Uterus (tissue), 4 donors: ENCODE data around the gene TBCD. TPM values are rescaled to one million over a fixed set of nuclear protein-coding genes. Genes with fewer than 3 reads are reported as not detected.
A peak's percentile ranks its signal among the peaks of the same experiment; 100 is the strongest.

Source experiments
- DNase-seq, 2 donors: peaks; one replicate each; pipeline ENCODE4 v3.0.0-alpha.2; 2019 to 2020
- H3K27ac ChIP-seq, 2 donors: fragments of 200-600 bp; sonication (generic); 1 replicate in 1 of 2; 2 replicates in 1 of 2; pipeline ENCODE4 v1.5.1; 2016 to 2018
- H3K27me3 ChIP-seq, 2 donors: fragments of 200-600 bp; sonication (generic); one replicate each; pipeline ENCODE4 v1.5.1; 2018 to 2019; ENCODE audit warnings: control low read depth in 1 of 2
- H3K36me3 ChIP-seq, 2 donors: fragments of 200-600 bp; sonication (generic); one replicate each; pipeline ENCODE4 v1.5.1; 2019; ENCODE audit warnings: control low read depth in 1 of 2
- H3K4me1 ChIP-seq, 2 donors: fragments of 200-600 bp; sonication (generic); one replicate each; pipeline ENCODE4 v1.5.1; 2018 to 2019; ENCODE audit warnings: control low read depth in 1 of 2
- H3K4me3 ChIP-seq, 2 donors: fragments of 200-600 bp; sonication (generic); 1 replicate in 1 of 2; 2 replicates in 1 of 2; pipeline ENCODE4 v1.5.1; 2018 to 2019; ENCODE audit warnings: mild to moderate bottlenecking in 1 of 2
- H3K9me3 ChIP-seq, 2 donors: fragments of 200-600 bp; sonication (generic); one replicate each; pipeline ENCODE4 v1.5.1; 2019; ENCODE audit warnings: control low read depth in 1 of 2
- POLR2A ChIP-seq, 2 donors: fragments of 450-650 bp; IDR thresholded peaks; one replicate each; pipeline ENCODE4 v1.6.1; 2016; ENCODE audit warnings: antibody characterized with exemption in 2 of 2, mild to moderate bottlenecking in 1 of 2, moderate library complexity in 1 of 2
- intact Hi-C: fragments of 100-400 bp; cut with DNase I; formaldehyde crosslinking; loops from one replicate; pipeline ENCODE4 v1.15.1; 2023; ENCODE audit warnings: low total_unique reads
- total RNA-seq, 4 donors: library from RNA; depleted of rRNA in 3 of 4; stranded (reverse); fragments of >200 nt in 3 of 4; gene quantifications; one replicate each; pipeline versions ENCODE4 v1.1.0 to v1.2.4, GENCODE V29; 2014 to 2023
- TF ChIP-seq, protein P1 (sequence below), 4 experiments: fragments of 200-600 bp in 2 of 4; fragments of 450-650 bp in 2 of 4; sonication (generic) in 2 of 4; IDR thresholded peaks; one replicate each; pipeline ENCODE4 v1.5.1; 2016 to 2019; ENCODE audit warnings: antibody characterized with exemption in 4 of 4, mild to moderate bottlenecking in 2 of 4, moderate library complexity in 1 of 4
- donor health status: DM: yes; HTN: yes; CAD: no.

The TBCD gene
- total RNA-seq, 4 donors from 2014 or later, result 35.9 to 142 (median 61.3) TPM

DNA sequence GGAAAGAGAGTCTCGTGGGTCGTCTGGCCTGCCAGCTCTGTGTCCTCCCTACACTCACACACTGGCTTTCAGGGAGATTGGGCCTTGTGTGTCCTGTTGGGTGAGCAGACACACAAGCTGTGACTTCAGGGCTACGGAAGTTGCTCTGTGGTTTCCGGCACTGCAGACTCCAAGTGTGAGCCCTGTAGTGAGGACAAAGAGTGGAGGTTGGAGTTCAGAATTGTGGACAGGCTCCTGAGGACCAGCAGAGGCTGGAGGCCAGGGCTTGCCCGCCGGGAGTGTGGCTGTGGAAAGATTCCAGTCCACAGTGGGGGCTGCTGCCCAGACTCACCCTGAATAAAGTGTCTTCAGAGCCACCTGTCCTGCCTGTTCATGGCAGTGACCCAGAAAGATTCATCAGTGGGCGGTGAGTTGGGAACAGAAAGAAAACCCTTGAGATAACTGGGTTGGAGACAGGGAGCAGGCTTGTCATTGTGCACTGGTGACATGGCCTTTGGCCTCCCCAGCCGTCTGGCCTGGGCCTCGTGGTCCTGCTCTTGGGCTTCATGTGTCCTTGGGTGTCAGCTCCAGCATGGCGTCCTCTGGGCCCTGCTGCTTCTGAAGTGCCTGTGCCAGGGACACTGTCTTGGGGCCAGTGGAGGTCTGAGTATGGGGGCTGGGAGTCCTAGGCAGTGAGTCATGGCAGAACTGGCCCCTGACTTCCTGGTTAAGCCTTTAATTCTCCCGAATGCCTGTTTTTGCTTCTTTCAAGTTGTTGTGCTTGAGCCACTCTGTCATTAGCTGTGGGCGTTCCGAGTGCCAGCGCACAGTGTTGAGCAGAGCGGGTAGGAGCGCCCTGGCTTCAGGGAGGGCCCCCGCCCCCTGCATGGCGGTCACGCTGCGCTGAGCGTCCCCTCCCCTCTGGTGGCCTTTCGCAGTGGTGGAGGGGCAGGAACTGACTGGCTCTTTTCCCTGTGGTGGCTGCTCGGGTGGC lies 107.9 kb downstream of the TBCD start:
- TF ChIP-seq, protein P1, sequence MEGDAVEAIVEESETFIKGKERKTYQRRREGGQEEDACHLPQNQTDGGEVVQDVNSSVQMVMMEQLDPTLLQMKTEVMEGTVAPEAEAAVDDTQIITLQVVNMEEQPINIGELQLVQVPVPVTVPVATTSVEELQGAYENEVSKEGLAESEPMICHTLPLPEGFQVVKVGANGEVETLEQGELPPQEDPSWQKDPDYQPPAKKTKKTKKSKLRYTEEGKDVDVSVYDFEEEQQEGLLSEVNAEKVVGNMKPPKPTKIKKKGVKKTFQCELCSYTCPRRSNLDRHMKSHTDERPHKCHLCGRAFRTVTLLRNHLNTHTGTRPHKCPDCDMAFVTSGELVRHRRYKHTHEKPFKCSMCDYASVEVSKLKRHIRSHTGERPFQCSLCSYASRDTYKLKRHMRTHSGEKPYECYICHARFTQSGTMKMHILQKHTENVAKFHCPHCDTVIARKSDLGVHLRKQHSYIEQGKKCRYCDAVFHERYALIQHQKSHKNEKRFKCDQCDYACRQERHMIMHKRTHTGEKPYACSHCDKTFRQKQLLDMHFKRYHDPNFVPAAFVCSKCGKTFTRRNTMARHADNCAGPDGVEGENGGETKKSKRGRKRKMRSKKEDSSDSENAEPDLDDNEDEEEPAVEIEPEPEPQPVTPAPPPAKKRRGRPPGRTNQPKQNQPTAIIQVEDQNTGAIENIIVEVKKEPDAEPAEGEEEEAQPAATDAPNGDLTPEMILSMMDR (IDR thresholded peaks at IDR 0.05), result no peak
- TF ChIP-seq POLR2A (IDR thresholded peaks at IDR 0.05), result no peak
- Histone ChIP-seq H3K4me1 (peaks cover 0 to 8% of the 10 kb centered on the region in 2 donors), H3K36me3 (no peaks in the 10 kb centered on the region), H3K4me3 (no peak overlapping the region), H3K27me3 (no peaks in the 10 kb centered on the region), H3K9me3 (no peaks in the 10 kb centered on the region), H3K27ac (no peak overlapping the region)
- DNase-seq, result peak in 1 of 2 donors; percentile 11
- intact Hi-C loops, result no loop called here

DNA sequence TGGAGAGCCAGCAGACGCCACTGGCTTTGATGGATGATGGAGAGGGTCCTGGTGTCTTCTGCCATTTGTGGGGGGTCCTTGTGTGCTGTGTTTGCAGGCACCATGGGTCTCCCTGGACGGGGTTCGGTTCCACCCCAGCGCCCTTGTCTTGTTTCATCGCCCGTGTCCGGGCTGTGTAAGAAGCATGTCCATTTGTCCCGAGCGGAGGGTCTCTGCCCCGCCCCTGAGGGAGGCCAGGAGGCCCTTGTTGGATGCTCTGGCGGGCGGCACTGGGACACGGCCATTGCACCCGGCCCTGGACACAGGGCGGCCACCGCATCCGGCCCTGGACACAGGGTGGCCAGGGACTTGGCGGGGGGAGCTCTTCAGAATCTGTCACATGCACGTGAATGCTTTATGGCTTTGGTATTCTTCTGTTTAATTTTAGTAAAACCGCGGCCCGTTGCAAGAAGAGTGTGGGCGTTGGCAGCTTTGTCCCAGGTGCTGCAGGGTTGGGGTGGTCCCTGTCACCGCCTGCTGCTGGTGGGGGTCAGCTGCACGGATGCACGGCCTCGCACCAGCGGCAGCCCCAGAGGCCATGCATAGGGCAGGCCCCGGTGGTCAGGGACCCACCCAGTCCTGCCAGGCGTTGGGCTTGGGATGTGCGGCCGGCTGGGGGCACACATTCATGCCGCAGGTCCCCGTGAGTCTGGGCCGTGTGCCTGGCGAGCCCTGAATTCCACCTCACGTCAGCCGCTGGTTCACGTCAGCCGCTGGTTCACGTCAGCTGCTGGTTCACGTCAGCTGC lies 108.9 kb downstream of the TBCD start:
- no peaks in the 10 kb centered on the region for H3K9me3 ChIP-seq
- H3K4me1 ChIP-seq, result peaks cover 0 to 8% of the 10 kb centered on the region in 2 donors
- intact Hi-C loops, result no loop called here
- no peak for TF ChIP-seq POLR2A (IDR thresholded peaks at IDR 0.05)
- TF ChIP-seq, protein P1 (IDR thresholded peaks at IDR 0.05), result no peak
- H3K4me3 ChIP-seq, result no peak overlapping the region
- H3K36me3 ChIP-seq, result no peaks in the 10 kb centered on the region
- H3K27me3 ChIP-seq, result no peaks in the 10 kb centered on the region
- H3K27ac ChIP-seq, result no peak overlapping the region
- DNase-seq, result no peak

DNA sequence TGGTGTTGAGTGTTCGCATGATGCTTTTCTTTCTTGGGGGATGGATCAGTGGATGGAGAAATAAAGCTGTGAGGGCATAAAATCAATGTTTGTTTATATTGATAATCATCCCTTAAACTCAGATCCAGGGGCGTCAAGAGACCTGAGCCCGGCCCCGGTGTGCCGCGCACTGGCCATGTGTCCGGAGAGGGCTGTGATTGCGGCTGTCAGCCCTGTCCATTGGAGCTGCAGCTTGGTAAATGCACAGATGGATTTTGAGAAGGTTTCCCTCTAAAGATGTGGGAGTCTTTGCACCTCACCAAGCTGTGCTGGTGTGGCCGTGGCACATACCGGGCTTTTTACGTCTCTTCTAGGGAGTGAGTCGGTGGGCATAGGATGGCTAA lies 109.5 kb downstream of the TBCD start:
- intact Hi-C loops, result no loop called here
- no peak for DNase-seq
- TF ChIP-seq, protein P1 (IDR thresholded peaks at IDR 0.05), result no peak
- TF ChIP-seq POLR2A (IDR thresholded peaks at IDR 0.05), result no peak
- no peaks in the 10 kb centered on the region for H3K9me3 ChIP-seq
- no peaks in the 10 kb centered on the region for H3K27me3 ChIP-seq
- peaks cover 0 to 8% of the 10 kb centered on the region in 2 donors for H3K4me1 ChIP-seq
- H3K27ac ChIP-seq, result no peak overlapping the region
- no peaks in the 10 kb centered on the region for H3K36me3 ChIP-seq
- no peak overlapping the region for H3K4me3 ChIP-seq

DNA sequence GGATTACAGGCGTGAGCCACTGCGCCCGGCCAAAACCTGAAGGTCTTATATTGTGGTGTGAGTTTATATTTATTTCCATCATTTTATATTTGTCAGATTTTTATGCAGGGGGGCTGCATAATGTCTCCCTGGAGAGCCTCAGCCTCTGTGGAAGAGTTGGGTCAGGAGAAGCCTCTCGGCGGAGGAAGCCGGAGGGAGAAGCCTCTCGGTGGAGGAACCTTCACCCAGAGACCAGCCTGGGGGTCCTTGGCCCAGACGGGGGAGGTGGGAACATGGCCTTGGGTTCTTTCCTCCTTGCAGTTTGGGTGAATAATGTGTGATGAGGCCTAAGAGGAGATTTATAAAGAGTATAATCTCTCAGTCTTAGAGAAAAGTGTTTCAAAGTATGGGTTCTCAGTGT lies 110.3 kb downstream of the TBCD start:
- Histone ChIP-seq H3K4me1 (peaks cover 0 to 8% of the 10 kb centered on the region in 2 donors), H3K27me3 (no peaks in the 10 kb centered on the region), H3K9me3 (no peaks in the 10 kb centered on the region), H3K36me3 (no peaks in the 10 kb centered on the region), H3K4me3 (no peak overlapping the region), H3K27ac (no peak overlapping the region)
- TF ChIP-seq POLR2A (IDR thresholded peaks at IDR 0.05), result no peak
- TF ChIP-seq, protein P1 (IDR thresholded peaks at IDR 0.05), result no peak
- intact Hi-C loops, result no loop called here
- no peak for DNase-seq
